Measurements from ENCODE around the gene ZNF132. TPM values are rescaled to one million over a fixed set of nuclear protein-coding genes. Genes with fewer than 3 reads are reported as not detected.

The ZNF132 gene
- total RNA-seq, 1 donor from 2014 or later = 4.7 TPM

DNA sequence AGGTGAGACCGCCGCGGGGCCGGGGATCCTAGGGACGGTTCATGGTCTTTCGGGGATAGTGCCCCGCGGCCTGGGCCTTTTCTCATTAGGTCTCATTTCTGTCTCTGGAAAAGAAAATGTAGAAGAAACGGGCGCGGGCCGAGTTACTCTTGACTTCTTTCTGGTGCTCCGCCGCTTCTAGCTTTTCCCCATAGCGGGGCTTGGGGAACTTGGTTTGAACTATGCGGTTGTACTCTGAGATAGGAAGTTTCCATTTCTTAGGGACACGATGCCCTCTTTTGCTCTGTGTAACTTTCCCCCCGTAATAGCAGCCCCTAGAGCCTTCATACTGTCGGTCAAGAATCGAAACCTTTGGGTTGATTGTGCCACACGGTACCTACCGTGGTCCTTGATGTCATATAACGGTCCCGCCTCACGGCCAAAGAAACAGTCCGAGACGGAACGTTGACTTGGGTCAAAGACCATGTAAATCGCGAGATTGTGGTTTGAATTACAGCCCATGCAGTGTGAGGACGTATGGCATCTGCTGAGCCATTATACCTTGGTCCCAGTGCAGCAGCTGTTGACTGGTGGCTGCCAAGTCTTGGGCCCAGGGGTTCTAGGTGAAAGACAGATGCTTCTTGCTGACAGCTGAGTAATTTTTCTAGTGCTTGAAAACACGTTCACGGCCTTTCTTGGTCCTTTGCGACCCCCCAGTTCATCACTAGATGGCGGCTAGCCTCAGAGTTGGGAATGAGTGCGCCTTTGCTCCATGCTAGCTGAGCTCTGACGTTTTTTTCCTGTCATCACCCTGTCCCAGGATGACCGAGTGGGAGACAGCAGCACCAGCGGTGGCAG is 52.4 kb downstream of the ZNF132 start:
- no peak for DNase-seq (ENCODE audit: low read depth, low spot score)

DNA sequence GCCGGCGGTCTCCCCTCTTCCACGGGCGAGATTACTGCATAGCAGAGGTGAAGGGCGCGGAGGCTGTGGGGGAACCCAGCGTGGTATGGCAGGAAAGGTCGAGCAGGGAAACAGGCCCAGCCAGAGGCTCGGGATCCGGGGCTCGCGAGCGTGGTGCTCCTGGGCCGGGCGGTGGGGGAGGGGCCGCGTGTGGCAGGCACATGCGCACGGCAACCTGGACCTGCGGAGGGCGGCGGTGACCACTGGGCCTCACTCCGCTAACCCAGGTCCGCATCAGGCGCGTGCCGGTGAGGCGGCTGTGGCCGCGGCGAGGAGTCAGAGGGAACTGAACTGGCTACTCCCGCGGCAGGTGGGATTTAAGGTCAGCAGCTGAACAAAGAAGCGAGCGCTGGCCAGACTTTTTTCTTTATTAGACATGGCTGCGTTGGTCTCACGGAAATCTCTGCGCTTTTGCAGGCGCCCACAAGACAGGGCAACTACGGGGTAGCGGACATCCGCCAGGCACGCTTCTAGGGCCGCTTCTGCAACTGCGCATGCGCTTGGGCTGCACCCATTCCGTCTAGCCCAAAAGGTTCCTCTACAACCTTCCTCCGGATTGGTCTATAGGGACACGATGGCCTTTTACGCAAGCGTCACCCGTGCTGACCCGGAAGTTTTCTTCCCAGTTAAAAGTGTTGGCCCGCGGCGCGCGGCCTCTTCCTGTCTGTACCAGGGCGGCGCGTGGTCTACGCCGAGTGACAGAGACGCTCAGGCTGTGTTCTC is 53.2 kb downstream of the ZNF132 start, which contains the start of gene RPS5:
Gene RPS5 (plus strand): TSS at position 694 of the 762 bp plus-strand sequence. CDS start 869 bp downstream, outside the sequence.
- DNase-seq (ENCODE audit: low read depth, low spot score) = peak; percentile 95

DNA sequence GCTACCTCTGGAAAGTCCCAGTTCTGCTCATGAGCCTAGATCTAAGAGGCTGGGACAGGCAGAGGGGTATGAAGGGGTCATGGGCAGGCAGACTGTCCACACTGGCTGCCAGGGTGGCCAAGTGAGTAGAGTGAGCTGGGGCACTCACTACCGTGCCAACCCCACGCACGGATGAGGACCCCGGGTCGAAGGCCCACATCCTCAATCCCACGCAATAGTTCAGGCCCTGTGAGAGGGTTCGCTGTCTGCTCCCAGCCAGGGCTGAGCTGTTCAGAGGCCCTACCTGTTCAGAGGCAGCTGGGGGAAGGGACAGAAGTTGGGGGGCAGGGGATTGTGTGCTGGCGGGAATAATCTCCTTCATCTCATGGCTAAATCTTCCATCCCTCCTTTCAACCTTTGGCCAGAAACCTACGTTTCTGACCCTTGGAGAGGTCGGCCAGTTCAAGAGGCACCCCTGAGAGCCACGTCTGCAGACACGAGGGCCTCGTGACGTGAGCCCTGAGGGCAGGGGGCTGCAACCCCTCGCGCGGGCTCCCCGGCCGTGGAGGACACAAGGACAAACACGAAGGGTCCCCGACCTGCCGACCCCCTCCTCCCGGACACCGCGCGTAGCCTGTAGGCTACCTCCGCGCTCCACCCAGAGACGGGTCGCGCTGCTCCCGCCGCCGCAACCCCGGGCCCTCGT is 53.9 kb downstream of the ZNF132 start:
- DNase-seq (ENCODE audit: low read depth, low spot score) = no peak

DNA sequence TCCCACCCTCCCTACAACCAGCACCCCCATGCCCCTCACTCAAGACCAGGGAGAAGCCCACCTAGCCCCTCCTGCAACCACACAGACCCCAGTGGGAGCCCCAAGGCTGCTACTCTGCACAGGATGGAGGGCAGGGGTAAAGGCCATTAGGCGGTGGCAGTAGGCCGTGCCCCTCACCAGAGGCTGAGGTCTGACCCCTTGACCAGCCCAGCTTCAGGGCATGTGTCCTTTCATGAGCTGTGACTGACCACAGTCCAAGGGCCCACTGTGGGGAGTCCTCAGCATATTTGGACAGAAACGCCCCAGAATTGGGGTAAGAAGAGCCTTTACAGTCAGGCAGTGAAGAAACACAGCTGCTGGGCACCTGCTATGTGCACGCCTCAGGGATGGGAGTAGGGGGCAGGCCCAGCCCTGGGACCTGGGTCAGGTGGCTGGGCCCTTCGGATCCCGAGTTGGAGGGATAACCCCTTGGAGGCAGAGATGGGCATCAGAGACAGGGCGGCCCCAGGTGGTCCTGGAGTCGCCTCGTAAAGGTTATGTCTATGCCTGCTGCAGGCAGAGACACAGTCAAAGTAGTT is 54.6 kb downstream of the ZNF132 start:
- no peak for DNase-seq (ENCODE audit: low read depth, low spot score)

DNA sequence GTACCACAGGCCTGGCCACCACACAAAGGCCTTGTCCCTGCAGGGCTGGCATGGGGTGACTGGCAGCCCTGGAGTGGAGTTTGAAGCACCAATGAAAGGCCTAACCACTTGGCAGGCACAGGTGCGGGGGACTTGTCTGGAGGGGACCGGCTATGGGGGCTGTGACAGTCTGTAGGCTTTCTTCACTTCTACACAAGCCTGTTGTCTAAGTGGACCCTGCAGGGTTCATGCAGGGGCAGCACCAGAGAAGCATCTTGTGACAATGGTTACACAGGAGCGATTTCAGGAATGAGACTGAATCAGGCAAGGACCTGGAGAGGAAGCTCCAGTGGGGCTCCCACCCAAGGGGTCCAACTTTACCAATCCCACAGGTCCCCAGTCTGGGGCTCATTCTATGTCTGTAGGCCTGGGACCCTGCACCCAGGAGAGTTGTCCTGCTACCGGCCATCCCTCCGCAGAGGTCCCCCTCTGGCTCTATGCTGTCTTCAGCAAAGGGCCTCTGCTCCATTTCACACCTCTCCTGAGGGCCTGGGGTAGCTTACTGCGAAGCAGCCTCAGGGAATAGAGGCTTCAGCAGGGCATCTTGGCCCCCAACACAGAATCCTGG is 56.9 kb downstream of the ZNF132 start:
- no peak for DNase-seq (ENCODE audit: low read depth, low spot score)

Other genes starting within 250 kb of the ZNF132 start
- gene ZNF544, start 211.2 kb downstream of the ZNF132 start, total RNA-seq = 54.7 and 73.2 TPM in 2 replicates
- 3.7 and 3.8 TPM in 2 replicates for gene ZNF8, start 161.2 kb downstream of the ZNF132 start, total RNA-seq
- gene ERVK3-1, start 134.8 kb downstream of the ZNF132 start, total RNA-seq = 13.2 and 19.3 TPM in 2 replicates
- gene ZSCAN22, start 113.2 kb downstream of the ZNF132 start, total RNA-seq = 1.8 and 3.2 TPM in 2 replicates
- gene A1BG, start 86.7 kb downstream of the ZNF132 start, total RNA-seq = 2.2 and 5.3 TPM in 2 replicates
- gene ZNF497, start 77.4 kb downstream of the ZNF132 start, total RNA-seq = 0.53 and 0.67 TPM in 2 replicates
- gene ZNF837, start 59.1 kb downstream of the ZNF132 start, total RNA-seq = 1.1 and 1.8 TPM in 2 replicates
- gene RPS5, start 52.9 kb downstream of the ZNF132 start, total RNA-seq = 2,163 and 2,639 TPM in 2 replicates
- 0.18 TPM in 1 of 2 replicates, not detected in the other for gene RNF225, start 44.5 kb downstream of the ZNF132 start, total RNA-seq
- 16.2 and 20.3 TPM in 2 replicates for gene ZNF584, start 31.5 kb downstream of the ZNF132 start, total RNA-seq
- gene ZNF324B, start 11.5 kb upstream of the ZNF132 start, total RNA-seq = 10.0 and 11.4 TPM in 2 replicates
- gene ZNF324, start 26.9 kb upstream of the ZNF132 start, total RNA-seq = 12.6 and 12.7 TPM in 2 replicates
- 4.9 and 5.4 TPM in 2 replicates for gene ZNF446, start 36.2 kb upstream of the ZNF132 start, total RNA-seq
- 6.3 and 14.8 TPM in 2 replicates for gene SLC27A5, start 71.8 kb upstream of the ZNF132 start, total RNA-seq
- gene ZBTB45, start 79.7 kb upstream of the ZNF132 start, total RNA-seq = 6.0 and 6.5 TPM in 2 replicates
- 526 and 542 TPM in 2 replicates for gene TRIM28, start 103.9 kb upstream of the ZNF132 start, total RNA-seq
- 114 and 145 TPM in 2 replicates for gene CHMP2A, start 115.0 kb upstream of the ZNF132 start, total RNA-seq
- 106 and 111 TPM in 2 replicates for gene UBE2M, start 118.5 kb upstream of the ZNF132 start, total RNA-seq
- 9.0 and 10.6 TPM in 2 replicates for gene MZF1, start 133.2 kb upstream of the ZNF132 start, total RNA-seq

All from pulmonary artery endothelial cell (primary cell).